Stimulated activated CD4-positive, alpha-beta T cell treated with anti-CD3 and anti-CD28 coated beads, Interleukin-1b, Interleukin-23, amount 100 ng/mL, for 24 hours (primary cell): ENCODE results near the gene DDX54.

Experiments
- DNase-seq, 4 experiments: peaks; one replicate each; pipeline ENCODE4 v3.0.0-alpha.2; 2020; ENCODE audit warnings: low read depth in 4 of 4, low spot score in 1 of 4

The DDX54 gene

DNA sequence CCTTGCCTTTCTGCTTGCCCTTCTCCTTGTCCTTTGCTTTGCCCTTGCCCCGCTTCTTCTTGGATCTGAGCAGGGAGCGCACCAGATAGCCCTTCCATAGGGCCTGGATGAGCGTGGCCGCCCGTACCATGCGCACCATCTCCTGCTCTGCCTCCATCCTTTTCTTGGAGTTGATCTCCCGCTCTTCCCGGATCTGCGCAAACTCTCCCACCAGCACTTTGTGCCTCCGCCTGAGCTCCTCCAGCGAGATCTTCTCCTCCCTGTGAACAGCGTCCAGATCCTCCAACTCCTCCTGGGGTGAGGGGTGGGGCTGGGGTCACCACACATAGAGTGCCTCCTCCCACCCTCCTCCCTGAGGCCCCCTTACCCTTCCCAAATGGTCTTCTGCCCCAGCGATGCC is 10.3 kb upstream of the DDX54 start:
- no peak for DNase-seq

DNA sequence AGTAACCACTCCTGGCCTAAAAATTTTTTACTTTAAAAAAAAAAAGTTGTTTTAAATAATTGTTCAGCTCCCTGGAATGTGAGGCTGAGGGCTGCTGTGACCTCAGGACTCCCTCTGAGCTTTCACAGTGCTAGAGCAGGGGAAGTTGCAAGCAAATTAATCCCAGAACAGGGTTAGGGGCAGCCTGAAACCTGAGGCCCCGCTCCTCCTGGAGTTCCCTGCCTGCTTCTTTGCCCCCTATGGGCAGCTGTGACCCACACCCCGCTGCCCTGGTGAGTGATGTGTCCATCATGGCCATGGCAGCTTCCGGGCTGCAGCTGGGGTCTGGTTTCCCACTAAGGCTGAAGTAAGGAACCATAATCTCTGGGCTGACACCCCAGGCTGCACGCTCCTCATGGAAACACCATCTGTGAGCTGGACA is 9.7 kb upstream of the DDX54 start:
- no peak for DNase-seq

DNA sequence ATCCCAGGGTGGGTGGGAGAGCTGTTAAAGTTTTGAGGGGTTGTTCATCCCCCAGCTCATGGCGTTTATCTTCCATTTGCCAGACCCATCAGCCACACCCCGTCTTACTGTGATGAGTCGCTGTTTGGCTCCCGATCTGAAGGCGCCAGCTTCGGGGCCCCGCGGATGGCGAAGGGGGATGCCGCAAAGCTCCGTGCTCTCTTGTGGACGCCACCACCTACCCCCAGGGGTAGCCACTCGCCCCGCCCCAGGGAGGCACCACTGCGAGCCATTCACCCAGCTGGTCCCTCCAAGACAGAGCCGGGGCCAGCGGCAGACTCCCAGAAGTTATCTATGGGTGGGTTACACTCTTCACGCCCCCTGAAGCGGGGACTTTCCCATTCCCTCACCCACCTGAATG is 5.9 kb upstream of the DDX54 start:
- DNase-seq, result no peak

DNA sequence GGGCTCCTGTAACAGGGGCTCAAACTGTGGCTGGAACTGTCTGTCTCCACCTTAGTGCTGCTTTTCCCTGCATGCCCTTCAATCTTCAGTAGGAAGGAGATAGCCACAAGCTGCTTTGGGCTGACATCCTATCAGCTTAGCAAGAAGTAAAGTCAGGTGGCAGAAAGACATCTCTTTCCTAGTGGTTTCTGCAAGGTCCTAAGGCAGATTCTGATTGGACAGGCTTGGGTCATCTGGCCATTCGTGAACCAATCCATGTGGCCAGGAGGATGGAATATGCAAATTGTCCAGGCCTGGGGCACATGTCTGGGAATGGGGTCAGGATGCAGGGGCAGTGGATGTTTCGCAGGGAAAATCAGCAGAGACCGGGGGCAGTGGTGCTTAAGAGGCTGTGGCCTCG is 5.5 kb upstream of the DDX54 start:
- DNase-seq, result no peak

DNA sequence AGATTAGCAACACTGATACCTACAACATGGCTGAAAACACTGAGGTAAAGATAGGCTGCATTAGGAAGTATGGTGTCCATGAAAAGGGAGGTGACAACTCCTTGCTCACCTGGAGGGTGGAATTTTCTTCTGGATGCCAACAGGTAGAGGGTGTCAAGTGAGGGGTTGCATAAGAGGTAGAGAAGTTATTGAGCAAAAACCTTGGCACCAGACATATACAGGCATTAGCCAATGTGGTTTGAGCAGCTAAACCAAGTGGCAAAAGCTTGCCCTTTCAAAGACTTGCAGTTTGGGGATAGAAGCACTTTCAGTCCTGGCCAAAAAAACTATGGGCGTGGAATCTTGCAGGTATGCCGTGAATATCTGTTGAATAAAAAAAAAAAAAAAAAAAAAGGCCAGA is 4.1 kb upstream of the DDX54 start:
- no peak for DNase-seq

DNA sequence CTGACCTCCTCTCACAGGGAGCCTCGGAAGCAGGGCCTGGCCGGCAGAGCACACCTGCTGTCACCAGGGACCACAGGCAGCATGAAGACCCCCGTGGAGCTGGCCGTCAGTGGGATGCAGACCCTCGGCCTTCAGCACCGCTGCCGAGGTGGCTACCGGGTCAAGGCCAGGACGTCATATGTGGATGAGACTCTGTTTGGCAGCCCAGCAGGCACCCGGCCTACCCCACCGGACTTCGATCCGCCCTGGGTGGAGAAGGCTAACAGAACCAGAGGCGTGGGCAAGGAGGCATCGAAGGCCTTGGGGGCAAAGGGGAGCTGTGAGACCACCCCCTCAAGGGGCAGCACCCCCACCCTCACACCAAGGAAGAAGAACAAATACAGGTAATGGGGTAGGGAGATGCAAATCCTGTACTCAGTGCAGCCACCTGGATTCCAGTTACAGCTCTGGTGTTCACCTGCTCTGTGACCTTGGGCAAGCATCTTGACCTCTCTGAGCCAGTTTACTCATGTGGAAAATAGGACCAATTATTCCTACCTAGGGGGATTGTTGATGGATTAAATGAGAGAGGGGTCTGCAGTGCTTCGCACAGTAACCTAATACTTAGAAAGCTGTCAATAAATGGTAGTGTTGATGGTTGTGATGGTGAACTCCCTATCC is 1.5 kb upstream of the DDX54 start:
- DNase-seq, result no peak

DNA sequence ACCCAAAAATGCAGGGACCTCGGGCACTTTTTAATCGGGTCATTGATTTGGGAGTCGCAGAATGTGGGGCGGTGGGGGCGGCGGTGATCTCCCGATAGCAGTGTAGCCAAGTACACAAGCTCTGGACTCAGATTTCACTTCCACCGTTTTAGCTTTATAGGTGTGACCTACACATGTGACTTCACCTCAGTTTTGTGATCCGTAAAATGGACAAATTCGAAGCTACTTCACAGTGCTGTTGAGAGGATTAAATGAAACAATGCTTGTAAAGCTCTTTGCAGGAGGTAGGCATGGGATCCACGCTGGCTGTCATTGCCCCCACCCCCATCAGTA is 721 bp upstream of the DDX54 start:
- DNase-seq, result peak in 1 of 4 experiments; percentile 13

DNA sequence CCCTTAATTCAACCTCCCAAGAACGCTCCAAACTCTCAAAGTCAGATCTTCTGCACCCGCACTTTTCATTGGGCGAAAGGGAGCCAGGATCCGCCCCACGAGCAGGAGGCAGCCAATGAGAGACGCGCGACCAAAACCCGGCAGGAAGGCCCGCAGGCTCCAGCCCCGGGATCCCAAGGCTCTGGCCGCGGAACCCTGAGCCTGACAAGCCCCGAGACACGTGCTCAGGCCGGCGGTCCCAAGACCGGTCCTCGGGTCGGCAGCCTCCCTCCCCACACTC is 438 bp downstream of the DDX54 start:
- peak; percentile 67 to 85 (median 75) for DNase-seq

DNA sequence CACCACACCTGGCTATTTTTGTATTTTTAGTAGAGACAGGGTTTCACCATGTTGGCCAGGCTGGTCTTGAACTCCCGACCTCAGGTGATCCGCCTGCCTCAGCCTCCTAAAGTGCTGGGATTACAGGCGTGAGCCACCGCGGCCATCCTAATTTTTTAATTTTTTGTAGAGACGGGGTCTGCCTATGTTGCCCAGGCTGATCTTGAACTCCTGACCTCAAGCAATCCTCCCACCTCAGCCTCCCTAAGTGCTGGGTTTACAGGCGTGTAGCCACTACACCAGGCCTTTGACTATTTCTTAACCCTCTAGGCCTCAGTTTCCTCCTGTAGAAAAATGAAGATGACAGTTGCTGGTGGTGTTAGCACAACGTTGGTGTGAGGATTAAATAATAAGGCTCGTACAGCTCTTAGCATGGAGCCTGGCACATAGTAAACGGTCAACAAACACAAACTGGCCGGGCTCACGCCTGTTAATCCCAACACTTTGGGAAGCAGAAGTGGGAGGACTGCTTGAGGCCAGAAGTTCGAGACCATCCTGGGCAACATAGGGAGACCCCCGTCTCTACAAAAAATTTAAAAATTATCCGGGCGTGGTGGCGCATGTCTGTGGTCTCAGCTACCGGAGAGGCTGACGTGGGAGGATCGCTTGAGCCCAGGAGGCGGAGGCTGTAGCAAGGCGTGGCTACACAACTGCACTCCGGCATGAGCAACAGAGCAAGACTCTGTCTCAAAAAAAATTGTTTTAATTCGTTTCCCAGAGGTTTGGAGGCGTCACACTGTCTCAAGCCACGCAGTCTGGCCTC is 979 bp downstream of the DDX54 start:
- DNase-seq, result peak in 1 of 4 experiments; percentile 67

DNA sequence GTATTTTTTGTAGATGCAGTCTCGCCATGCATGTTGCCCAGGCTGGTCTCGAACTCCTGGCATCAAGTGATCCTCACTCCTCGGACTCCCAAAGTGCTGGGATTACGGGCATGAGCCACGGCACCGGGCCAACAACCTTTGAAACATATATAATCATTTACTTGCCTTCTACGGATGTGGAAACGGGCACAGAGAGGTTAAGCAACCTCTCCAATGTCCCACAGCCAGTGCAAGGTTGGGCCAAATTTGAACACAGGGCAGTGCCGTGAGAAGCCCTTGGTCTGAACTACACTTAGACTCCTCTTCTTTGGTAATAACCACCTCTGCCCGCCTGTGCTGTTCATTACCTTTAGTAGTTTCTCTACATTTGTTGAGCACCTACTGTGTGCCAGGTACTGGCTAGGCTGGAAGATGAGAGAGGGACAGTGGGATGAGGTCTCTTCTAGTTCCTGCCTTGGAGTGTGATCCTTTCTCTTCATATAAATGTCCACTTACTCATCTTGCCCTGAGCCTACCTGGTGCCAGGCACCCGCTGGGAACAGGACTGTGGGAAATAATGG is 2.2 kb downstream of the DDX54 start:
- DNase-seq, result no peak

DNA sequence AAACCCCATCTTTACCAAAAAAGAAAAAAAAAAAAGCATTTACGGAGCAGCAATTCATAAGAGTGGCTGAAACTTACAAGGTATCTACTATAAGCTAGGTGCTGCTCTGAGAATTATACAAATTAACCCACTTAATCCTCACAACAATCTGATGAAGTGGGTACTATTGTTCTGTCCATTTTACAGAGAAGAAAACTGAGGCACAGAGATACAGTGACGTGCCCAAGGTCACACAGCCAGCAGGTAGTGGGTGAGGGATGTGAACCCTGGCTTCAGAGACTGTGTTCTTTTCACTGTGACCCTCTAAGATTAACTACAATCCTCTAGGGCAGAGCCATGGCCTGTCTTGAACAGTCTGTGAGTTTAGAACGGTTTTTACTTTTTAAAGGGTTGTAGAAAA is 3.3 kb downstream of the DDX54 start:
- DNase-seq, result no peak

DNA sequence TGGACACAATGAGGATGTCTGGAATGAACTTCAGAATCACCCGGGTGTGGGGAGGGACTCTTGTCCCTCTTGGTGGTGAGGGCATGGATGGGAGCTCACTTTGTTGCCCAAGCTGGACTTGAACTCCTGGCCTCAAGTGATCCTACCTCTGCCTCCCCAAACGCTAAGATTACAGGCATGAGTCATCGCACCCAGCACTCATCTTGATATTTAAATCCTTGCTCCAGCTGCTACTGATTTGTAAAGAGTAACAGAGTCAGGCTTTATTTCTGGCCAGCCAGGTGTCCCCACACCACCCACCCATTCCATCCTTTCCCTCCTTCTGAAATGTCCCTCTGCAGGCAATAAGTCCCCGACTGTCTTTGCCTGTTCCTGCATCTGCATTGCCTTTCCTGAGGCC is 4.9 kb downstream of the DDX54 start:
- no peak for DNase-seq

DNA sequence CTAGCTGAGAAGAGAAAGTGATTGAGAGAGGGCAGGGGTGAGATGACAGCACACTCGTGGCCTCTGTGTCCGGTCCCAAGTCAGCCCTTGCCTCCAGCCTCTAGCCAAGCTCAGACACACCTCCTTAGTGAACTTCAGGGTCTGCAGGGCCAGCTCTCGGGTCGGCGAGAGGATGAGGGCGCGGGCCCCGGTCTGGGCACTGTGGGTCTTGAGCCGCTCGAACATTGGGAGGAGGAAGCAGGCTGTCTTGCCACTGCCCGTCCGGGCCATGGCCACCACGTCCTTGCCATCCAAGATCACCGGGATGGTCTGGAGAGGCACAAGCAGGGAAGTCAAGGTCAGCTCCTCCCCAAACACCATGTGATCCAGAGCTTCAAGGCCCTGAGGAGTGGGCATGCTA is 6.3 kb downstream of the DDX54 start:
- DNase-seq, result no peak

DNA sequence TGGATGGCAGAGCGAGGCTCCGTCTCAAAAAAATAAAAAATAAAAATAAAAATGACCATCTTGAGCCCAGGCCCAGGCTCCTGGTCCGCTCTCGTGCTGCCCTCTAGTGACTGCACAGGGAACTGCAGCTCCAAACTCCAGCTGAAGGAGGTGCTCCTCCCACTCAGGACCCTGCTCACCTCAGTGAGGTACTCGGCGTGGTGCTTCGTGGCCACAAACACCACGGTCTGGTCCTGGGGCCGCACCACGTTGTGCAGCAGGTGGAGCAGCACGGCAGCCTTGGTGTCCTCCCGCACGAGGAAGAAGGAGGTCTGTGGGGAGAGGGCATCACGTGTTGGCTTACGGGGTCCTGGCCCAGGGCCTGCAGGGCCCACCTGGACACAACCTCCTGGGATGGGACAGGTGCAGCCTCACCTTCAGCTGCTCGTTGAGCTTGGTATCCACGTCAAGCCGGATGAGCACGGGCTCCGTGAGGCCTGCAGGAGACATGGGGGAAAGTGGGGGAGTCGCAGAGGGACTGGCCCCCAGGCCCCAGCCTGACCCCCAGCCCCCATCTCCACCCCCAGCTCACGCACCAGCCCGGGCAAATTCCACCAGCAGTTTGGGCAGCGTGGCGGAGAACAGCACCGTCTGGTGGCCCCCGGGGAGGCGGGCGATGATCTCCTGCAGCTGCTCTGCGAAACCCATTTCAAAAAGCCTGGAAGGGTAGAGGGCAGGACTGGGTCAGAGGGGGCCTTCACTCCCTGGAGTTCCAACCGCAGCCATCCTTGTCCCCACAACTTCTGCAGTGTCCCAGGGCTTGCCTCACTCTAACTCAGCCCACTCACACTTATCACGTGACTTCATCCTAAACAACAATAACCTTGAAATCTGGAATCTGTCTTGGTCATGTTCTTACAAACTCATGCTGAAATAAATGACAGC is 10.6 kb downstream of the DDX54 start:
- peak; percentile 44 to 75 (median 62) for DNase-seq

DNA sequence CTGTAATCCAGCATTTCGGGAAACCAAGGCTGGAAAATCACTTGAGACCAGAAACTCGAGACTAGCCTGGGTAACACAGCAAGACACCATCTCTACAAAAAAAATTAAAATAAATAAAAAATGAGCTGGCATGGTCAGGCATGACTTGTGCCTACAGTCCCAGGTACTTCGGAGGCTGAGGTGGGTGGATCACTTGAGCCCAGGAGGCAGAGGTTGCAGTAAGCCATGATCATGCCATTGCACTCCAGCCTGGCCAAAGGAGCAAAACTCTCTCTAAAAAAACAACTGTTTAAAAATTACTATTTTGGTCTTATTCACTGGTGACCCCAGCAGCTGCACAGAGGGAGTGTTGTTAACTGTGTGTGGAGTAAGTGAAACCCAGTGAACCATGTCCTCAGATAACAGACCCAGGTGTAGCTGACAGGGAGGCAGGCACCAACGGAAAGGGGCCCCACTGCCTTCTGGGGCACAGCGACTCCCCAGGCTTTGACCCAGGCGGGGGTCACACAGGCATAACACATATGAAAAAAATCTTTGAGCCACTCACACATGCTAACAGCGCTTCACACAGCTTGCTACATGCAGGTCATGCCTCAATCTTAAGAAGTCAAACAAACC is 12.1 kb downstream of the DDX54 start:
- DNase-seq, result no peak

DNA sequence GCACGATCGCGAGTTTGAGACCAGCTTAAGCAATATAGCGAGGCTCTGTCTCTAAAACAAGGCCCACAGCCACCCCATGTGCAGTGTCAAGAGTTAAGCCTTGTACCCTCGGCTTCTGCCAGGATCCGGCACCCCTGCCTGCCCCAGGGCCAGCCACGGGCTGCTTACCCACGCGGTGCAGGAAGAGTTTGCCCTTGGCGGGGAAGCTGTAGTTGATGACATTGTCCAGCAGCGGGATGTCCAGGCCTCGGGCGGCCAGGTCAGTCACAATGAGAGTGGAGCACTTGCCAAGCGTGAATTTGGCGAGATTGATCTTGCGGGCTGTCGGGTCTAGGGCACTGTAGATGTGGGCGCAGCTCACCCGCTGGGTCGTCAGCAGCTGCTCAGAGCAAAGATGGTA is 13.1 kb downstream of the DDX54 start:
- DNase-seq, result no peak

DNA sequence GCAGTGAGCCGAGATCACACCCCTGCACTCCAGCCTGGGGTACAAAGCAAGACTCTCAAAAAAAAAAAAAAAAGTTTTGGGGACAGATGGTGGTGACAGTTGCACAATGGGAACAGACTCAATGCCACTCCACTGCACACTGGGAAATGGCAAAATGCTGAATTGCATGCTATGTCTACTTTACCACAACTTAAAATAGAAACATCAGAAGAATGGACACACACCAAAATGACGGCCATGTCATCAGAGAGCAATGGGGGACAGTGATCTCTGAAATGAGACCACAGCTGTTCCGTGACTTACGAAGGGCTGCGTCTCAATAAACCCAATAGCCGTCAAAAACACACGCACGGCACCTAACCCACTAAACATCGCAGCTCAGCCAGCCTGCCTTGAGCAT is 13.7 kb downstream of the DDX54 start:
- no peak for DNase-seq

DNA sequence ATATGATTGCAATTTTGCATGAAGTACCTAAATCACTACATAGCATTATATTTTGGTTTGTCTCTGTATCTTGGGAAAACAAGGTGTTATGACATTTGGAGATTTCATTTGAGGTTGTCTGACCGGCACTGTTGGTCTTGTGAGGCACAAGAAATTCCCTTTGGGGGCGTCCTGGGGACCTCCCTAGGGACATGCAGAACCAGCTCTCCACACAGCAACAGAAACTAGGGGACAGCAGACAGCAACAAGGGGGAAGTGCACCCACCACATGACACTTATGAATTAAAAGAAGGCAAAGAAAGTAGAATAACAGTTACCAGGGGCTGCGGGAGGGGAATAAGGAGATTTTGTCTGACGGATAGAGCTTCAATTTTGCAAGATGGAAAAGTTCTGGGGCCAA is 14.4 kb downstream of the DDX54 start:
- DNase-seq, result no peak

DNA sequence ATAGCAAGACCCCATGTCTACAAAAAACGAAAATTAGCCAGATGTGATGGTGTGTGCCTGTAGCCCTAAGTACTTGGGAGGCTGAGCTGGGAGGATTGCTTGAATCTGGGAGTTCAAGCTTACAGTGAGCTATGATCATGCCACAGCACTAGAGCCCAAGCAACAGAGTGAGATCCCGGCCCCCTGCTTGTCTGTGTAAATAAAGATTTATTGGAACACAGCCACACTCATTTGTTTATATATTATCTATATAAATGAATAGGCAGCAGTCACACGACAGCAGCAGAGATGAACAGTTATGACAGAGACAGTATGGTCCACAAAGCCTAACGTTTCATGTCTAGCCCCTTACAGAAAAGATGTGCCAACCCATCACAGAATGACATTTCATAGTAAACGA is 14.8 kb downstream of the DDX54 start:
- DNase-seq, result no peak

DNA sequence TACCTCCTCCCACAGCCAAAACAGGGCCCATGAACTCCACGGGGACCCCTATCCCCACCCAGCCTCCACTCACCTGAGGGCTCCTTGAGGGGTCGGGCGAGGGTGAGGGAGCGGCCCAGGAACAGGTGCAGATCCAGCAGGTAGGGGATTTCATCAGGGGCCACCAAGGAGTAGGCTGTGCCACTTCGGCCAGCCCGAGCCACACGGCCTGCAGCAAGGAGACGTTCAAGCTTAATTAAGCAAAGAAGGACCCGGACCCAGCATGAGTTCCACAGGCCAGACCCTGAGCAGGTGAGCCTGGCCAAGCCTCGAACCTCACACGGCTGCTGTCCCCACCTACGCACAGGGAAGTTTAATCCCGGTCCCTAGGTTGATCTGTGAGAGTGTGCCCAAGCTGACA is 15.6 kb downstream of the DDX54 start:
- no peak for DNase-seq

DNA sequence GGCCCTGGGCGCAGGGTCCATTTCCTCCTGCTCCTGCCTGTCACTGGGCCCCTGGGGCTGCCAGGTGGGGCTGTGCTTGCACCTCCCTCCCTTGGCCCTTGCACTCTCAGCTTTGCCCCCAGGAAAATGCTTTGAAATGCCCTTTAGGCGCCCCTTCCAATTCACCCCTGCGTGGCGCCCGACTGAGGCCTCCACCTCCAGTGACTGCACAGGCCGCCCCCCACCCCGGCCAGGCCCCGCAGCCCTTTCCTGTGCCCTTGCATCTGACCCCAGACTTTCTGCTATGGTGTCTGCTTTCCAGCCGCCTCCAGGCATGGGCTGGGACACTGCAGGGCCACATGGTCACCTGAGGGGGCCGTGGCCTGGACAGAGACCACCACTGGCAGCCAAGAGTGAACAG is 17.4 kb downstream of the DDX54 start:
- no peak for DNase-seq
